GM19468 (cell line): ENCODE results near the gene ZNF407.

Experiments
- ATAC-seq: cut with Tn5 transposase; IDR thresholded peaks from one replicate; pipeline ENCODE4 v1.9.1; 2021; ENCODE audit warnings: mild to moderate bottlenecking, moderate library complexity, moderate number of reproducible peaks; ENCODE audit not compliant: unreplicated experiment; ENCODE audit errors: extremely low read depth

Gene ZNF407

GRCh38 chr18:75054611-75055010 lies 456.9 kb downstream of the ZNF407 start:
- no peak for ATAC-seq

DNA sequence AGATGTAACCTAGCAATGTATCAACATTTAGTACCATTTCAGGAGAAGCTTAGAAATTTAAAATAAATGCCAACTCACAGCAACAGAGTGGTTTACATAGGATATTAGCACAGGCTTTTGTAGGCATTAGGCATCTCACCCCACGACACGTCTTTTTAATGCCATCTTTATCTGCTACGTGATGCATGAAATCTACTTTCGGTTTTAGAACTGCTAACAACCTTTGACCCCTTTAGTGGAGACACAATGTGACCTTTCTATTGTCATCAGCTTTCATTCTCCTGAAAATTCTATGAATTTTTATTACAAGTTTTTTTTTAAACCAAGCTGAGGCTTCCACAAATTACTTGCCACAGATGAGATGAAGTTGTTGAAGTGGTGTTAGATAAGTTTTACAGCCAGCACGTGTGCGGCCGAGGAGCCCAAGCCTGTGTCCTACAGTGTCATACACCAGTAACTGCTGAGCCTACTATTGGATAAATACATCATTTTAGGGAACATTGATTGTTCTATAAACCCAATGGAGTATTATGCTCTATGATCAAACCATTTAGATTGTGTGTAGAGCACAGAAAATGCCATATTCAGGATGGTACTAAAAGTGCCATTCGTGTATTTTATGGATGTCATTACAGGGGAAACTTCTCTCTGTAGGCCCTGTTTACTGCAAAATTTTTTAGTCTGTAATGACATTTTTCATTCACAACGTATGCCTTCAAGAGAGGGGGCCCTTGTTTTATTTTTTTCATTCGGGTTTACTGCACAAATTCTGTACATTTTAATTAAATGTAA lies 459.7 kb downstream of the ZNF407 start:
- no peak for ATAC-seq

DNA sequence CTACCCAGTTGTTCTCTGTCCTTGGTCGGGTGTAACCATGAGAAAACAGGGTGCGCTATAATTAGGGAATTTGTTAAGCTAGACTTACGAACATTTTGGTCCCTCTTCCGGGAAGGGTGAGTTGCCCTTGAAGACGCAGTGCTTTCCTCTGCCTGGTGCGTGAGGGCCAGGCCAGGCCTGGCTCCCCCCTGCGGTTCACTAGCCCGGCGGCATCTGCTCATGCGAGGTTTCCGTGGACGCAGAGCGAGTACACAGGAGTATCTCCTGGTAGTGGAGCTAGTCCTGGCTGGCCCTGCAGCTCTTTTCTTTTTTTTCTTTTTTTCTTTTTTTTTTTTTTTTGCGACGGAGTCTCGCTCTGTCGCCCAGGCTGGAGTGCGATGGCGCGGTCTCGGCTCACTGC lies 462.5 kb downstream of the ZNF407 start:
- no peak for ATAC-seq

- ATAC-seq, result no peak
These were observed 464.7 kb downstream of the ZNF407 start for GRCh38 chr18:75062297-75062886.

DNA sequence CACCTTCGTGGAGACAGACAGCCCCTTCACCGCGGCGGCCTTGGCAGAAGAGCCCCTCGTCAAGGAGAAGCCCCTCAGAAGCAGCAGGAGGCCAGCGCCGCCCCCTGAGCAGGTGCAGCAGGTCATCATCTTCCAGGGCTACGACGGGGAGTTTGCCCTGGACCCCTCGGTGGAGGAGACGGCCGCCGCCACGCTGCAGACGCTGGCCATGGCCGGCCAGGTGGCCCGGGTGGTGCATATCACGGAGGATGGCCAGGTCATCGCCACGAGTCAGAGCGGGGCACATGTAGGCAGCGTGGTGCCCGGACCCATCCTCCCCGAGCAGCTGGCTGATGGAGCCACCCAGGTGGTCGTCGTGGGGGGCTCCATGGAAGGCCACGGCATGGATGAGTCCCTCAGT lies 465.5 kb downstream of the ZNF407 start:
- ATAC-seq, result no peak

DNA sequence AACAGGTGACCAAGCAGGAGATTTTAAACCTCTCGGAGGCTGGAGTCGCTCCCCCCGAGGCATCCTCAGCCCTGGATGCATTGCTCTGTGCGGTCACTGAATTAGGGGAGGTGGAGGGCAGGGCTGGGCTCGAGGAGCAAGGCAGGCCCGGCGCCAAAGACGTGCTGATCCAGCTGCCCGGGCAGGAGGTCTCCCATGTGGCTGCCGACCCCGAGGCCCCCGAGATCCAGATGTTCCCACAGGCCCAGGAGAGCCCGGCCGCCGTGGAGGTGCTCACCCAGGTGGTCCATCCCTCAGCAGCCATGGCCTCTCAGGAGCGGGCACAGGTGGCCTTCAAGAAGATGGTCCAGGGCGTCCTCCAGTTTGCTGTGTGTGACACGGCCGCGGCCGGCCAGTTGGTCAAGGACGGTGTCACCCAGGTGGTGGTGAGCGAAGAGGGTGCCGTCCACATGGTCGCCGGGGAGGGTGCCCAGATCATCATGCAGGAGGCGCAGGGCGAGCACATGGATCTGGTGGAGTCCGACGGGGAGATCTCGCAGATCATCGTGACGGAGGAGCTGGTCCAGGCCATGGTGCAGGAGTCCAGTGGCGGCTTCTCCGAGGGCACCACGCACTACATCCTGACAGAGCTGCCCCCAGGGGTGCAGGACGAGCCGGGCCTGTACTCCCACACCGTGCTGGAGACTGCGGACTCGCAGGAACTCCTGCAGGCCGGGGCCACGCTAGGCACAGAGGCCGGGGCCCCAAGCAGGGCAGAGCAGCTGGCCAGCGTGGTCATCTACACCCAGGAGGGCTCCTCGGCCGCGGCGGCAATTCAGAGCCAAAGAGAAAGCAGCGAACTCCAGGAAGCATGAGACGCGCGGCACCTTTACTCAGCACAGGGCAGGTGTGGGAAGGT lies 466.2 kb downstream of the ZNF407 start:
- no peak for ATAC-seq

DNA sequence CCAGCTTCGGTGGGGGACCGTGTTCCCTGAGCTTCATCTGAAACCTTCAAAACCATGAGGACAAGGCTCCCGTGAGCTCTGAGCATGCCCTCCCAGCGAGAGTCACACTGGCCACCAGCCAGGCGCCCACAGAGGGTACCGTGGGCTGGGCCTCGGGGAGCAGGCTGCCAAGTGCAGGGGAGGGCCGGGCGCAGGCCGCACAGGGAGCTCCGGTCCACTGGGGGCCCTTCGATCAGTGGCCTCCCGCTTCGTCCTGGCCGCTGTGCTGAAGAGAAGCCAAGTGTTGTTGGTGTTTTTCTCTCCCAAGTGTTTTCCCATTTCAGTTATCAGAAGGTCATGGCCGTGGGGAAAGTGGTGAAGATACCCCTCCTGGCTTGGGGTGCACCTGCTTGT lies 466.8 kb downstream of the ZNF407 start:
- no peak for ATAC-seq

DNA sequence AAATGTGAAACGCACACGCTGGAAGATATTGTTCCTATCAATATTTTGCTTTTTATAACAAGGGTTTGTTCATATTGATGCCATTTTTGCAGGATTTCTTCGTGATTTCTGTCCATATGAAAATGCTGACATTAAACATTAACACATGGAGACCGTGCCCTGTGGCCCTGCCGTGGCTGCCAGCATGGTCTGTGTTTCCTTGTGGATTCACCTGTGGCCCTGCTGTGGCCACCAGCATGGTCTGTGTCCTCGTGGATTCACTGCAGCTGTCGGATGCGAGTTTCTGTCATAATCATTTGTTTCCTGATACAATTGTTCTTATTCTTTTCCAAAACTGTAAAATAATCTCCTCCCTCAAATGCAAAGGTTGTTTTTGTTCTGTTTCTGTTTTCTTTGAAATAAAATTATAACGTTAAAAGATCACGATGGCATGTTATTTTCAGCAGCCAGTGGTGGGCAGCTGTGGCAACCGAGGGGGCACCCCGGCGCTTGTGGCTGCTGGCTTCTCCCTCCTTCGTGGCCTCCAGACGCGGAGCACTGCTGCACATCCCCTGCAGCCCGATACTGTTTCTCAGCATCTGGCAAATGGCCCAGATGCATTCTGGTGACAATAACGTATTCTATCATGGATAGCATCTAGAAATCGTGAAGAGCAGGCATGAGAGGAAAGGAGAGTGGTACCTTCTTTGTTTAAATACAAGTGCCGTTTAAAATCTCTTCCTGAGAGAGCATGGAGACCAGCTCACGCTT lies 467.8 kb downstream of the ZNF407 start:
- ATAC-seq, result no peak

GRCh38 chr18:75066021-75066880 lies 468.6 kb downstream of the ZNF407 start:
- no peak for ATAC-seq

- ATAC-seq, result no peak
These were observed 469.3 kb downstream of the ZNF407 start for GRCh38 chr18:75066936-75067335.

GRCh38 chr18:75067996-75068645 lies 470.5 kb downstream of the ZNF407 start:
- ATAC-seq, result no peak

- ATAC-seq, result no peak
These were observed 471.2 kb downstream of the ZNF407 start for GRCh38 chr18:75068682-75069435.

DNA sequence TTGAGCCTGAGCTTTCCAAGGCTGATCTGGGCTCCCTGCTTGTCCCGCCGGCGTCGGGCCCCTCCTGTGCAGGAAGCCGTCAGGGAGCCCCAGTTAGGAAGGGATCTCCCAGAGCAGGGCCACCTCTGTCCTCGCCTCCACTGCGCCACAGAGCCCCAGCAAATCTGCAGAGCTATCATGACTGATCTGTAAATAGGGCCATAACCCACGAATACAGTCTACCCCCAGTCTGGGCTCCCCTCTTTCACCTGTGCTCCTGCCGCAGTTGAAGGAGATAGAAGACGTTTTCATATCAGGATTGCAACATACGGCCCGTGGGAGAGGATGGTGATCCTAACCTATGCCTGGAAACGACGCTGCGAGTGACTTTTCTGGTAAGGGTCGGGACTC lies 472.6 kb downstream of the ZNF407 start:
- no peak for ATAC-seq

DNA sequence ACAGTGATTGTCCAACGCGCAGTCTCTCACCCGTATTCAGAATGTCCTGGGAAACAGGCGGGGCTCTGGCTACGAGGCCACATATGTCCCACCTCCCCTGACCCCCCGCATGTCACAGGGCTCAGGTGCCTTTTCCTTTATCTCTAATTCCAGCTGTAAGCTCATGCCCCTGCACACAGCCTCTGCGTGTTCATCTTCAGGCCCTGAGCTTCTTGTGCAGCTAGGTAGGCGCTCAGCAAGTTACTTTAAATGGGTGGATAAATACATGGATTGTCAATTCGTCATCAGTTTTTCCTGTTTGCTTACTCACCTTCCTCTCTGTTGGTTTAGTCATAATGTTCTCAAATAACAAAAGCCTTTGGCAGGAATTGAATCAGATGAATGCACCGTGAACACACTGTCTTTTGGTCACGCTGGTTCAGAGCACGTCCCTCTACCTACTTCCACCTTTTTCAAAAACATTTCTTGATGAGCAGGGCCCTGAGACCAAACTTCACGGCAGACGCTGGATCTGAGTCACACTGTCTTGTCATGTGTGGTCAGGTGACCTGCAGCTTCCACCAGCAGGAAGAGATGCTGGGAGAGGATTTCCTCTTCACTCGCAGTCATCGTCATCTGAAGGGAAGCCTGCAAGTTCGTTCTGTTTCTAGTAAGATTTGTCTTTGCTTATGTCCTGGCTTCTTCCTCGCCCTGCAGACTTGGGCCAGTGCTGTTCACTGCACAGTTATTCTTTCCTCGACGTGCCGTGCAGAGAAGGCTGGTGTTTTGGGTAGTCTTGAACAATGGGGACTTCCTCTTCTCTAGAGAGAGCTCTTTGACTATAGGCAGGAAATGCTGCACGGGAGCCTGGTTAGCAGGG lies 473.2 kb downstream of the ZNF407 start:
- peak; percentile 44 for ATAC-seq

DNA sequence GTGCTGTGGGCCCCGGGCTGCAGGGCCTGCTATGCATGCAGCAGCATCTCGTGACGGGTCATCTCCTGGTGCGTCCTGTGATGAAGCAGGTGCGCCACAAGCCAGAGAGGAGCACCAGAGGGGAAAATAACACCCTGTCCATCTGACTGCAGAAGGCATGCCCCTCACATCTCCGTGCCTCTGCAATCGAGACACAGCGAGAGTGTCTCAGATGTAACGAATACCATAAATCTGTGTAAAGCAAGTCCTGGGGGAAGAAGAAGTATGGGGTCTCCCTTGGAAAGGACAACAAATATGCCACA lies 473.8 kb downstream of the ZNF407 start:
- no peak for ATAC-seq

- no peak for ATAC-seq
These were observed 474.4 kb downstream of the ZNF407 start for GRCh38 chr18:75071866-75072671.
